Panc1 (cell line): ENCODE measurements around the gene GM2A. TPM values are rescaled to one million over a fixed set of nuclear protein-coding genes. Genes with fewer than 3 reads are reported as not detected.
"Not testable (repeated sequence)": the region's sequence is repeated elsewhere in the genome, so short reads cannot be mapped to it uniquely, and the experiment has no call there.

Experiments
- ATAC-seq: fragments of 200-7000 bp; cut with Tn5 transposase; 2 replicates; pipeline ENCODE4 v1.9.1; 2020; ENCODE audit warnings: mild to moderate bottlenecking, moderate library complexity
- BruUV-seq: library from RNA; stranded (reverse); fragments of 400-500 nt; replicated peaks from 2 replicates; lab custom pipeline; 2021; lab: Mats Ljungman, UMichigan
- CTCF ChIA-PET: fragments of 300-600 bp; sonication (Branson Sonifier 250); formaldehyde crosslinking; loops from one replicate; lab custom pipeline; 2022; ENCODE audit warnings: antibody characterized with exemption; lab: Charles Lee
- POLR2A ChIA-PET: fragments of 300-600 bp; sonication (Branson Sonifier 250); formaldehyde crosslinking; loops from one replicate; lab custom pipeline; 2022; ENCODE audit warnings: antibody characterized with exemption; lab: Charles Lee
- DNase-seq: peaks from one replicate; pipeline ENCODE4 v3.0.0-alpha.2; 2010; ENCODE audit warnings: low read depth, low spot score
- H3K27ac ChIP-seq: 2 replicates; pipeline ENCODE4 v1.5.1; 2011; ENCODE audit warnings: mild to moderate bottlenecking, low read length, inconsistent platforms
- H3K27me3 ChIP-seq: fragments of 200-500 bp; sonication (Bioruptor generic); 2 replicates; pipeline ENCODE4 v1.6.0; 2014; ENCODE audit warnings: low read length, inconsistent platforms; ENCODE audit not compliant: control insufficient read depth, insufficient read depth
- H3K36me3 ChIP-seq: fragments of 200-500 bp; sonication (Bioruptor generic); 2 replicates; pipeline ENCODE4 v1.5.1; 2014; ENCODE audit warnings: inconsistent platforms, mild to moderate bottlenecking, low read length, moderate library complexity; ENCODE audit not compliant: control insufficient read depth, insufficient read depth
- H3K4me1 ChIP-seq: 2 replicates; pipeline ENCODE4 v1.5.1; 2011; ENCODE audit warnings: inconsistent platforms, mild to moderate bottlenecking, low read length, moderate library complexity; ENCODE audit not compliant: control insufficient read depth, insufficient read depth
- H3K4me3 ChIP-seq, 2 experiments: 2 replicates each; pipeline ENCODE4 v1.5.1; 2011 to 2012; ENCODE audit warnings: low read depth in 2 of 2, low read length in 2 of 2, mild to moderate bottlenecking in 2 of 2, inconsistent platforms in 1 of 2, moderate library complexity in 1 of 2
- H3K9me3 ChIP-seq: fragments of 200-500 bp; sonication (Bioruptor generic); 2 replicates; pipeline ENCODE4 v1.5.1; 2014; ENCODE audit warnings: low read depth, mild to moderate bottlenecking, inconsistent platforms, low read length, moderate library complexity; ENCODE audit not compliant: control insufficient read depth, insufficient read depth
- POLR2AphosphoS5 ChIP-seq: IDR thresholded peaks from 2 replicates; pipeline ENCODE4 v1.6.1; 2012; ENCODE audit warnings: mild to moderate bottlenecking, low read depth, low read length, moderate library complexity
- SIN3A ChIP-seq: IDR thresholded peaks from 2 replicates; pipeline ENCODE4 v1.6.1; 2012; ENCODE audit warnings: low read depth, mild to moderate bottlenecking, low read length, moderate library complexity, borderline replicate concordance; ENCODE audit not compliant: insufficient read depth
- TCF7L2 ChIP-seq: IDR thresholded peaks from 2 replicates; pipeline ENCODE4 v1.6.1; 2011; ENCODE audit warnings: mild to moderate bottlenecking, low read depth, low read length, inconsistent platforms
- in situ Hi-C: cut with HindIII; loops from 2 replicates; pipeline ENCODE4 v1.10.0; 2016; ENCODE audit warnings: low sequenced_read_pairs, low pct_unique_long_range_greater_than_20kb
- intact Hi-C: fragments of 100-400 bp; cut with micrococcal nuclease; formaldehyde crosslinking; loops from one replicate; pipeline ENCODE4 v1.10.0; 2022; ENCODE audit not compliant: unreplicated experiment
- total RNA-seq: library from RNA; stranded (reverse); gene quantifications from one replicate; pipeline ENCODE4 v1.2.1, GENCODE V29; 2021; ENCODE audit not compliant: unreplicated experiment
- TF ChIP-seq, protein P1 (sequence below), 2 experiments: IDR thresholded peaks; 2 replicates each; pipeline ENCODE4 v1.6.1; 2011 to 2012; ENCODE audit warnings: low read depth in 2 of 2, control low read depth in 1 of 2, low read length in 1 of 2, mild to moderate bottlenecking in 1 of 2, moderate library complexity in 1 of 2; ENCODE audit not compliant: insufficient read depth in 1 of 2
- TF ChIP-seq, protein P2 (sequence below): fragments of 450-650 bp; IDR thresholded peaks from 2 replicates; pipeline ENCODE4 v1.5.1; 2017; ENCODE audit warnings: mild to moderate bottlenecking

The GM2A gene
- total RNA-seq, 1 experiment from 2014 or later: 40.7 TPM

DNA sequence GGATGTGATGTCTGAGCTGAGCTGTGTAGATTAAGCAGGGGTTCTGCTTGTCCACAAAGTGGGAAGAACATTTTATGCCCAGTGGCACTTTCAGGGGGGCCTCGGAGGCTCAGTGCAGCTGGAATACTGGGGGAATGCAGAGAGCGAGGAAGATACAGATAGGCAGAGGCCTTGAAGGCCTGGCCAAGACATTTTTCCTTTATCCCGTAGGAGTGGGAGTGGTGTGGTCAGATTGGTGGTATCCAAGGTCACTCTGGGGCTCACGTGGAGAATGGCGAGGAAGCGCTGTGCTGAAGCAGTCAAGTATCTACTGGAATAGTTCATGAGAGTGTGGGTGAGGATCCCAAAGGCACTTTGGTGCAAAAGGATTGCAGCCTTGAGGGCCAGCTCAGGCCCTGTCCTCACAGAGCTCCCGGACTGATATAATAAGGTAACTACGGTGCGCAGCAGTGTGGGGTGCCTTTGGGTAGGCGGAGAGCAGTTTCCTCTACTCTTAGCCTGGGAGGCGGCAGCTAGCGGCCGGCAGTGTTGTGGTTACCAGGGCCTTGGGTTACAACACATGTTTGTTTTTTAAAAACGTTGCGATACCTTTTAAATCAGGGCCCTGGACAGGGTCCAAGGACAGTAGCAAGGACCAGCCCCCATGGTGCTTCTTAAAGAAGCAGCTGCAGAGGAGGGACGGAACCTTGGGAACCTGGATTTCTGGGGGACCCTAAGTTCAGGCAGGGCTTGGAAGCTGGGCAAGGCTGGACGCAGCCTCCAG is 18.3 kb upstream of the GM2A start:
- POLR2A ChIA-PET: no interaction called here
- DNase-seq: no peak
- TF ChIP-seq, protein P1, sequence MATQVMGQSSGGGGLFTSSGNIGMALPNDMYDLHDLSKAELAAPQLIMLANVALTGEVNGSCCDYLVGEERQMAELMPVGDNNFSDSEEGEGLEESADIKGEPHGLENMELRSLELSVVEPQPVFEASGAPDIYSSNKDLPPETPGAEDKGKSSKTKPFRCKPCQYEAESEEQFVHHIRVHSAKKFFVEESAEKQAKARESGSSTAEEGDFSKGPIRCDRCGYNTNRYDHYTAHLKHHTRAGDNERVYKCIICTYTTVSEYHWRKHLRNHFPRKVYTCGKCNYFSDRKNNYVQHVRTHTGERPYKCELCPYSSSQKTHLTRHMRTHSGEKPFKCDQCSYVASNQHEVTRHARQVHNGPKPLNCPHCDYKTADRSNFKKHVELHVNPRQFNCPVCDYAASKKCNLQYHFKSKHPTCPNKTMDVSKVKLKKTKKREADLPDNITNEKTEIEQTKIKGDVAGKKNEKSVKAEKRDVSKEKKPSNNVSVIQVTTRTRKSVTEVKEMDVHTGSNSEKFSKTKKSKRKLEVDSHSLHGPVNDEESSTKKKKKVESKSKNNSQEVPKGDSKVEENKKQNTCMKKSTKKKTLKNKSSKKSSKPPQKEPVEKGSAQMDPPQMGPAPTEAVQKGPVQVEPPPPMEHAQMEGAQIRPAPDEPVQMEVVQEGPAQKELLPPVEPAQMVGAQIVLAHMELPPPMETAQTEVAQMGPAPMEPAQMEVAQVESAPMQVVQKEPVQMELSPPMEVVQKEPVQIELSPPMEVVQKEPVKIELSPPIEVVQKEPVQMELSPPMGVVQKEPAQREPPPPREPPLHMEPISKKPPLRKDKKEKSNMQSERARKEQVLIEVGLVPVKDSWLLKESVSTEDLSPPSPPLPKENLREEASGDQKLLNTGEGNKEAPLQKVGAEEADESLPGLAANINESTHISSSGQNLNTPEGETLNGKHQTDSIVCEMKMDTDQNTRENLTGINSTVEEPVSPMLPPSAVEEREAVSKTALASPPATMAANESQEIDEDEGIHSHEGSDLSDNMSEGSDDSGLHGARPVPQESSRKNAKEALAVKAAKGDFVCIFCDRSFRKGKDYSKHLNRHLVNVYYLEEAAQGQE (IDR thresholded peaks at IDR 0.05; ENCODE audit: insufficient read depth in 1 of 2, low read depth in 2 of 2, low read length in 1 of 2): no peak
- Histone ChIP-seq H3K4me1 (no peaks in the 10 kb centered on the region), H3K27ac (no peak overlapping the region), H3K4me3 (no peak overlapping the region), H3K27me3 (peaks cover 2% of the 10 kb centered on the region; the same call in 1 of the 2 replicates), H3K9me3 (no peaks in the 10 kb centered on the region), H3K36me3 (no peaks in the 10 kb centered on the region)
- intact Hi-C loops (no loop called here), in situ Hi-C loops (no loop called here)
- peak; percentile 56; the same call in 1 of the 2 replicates for ATAC-seq
- CTCF ChIA-PET: interaction anchor here (1.0 kb wide), 1 partner anchor 11 kb away, joined by 4 read pairs; the partner anchor contains the start of gene CCDC69
- no TSS peak for BruUV-seq

DNA sequence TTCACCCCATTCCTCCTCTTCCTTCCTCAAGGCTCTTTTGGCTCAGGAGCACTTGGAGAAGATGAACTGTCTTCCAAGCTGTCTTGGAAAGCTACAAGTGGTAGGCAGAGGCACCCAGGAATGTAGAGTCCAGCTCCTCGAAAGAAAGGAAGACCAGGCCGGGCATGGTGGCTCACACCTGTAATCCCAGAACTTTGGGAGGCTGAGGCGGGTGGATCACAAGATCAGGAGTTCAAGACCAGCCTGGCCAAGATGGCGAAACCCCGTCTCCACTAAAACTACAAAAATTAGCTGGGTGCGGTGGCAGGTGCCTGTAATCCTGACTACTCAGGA is 17.8 kb upstream of the GM2A start:
- H3K9me3 ChIP-seq, H3K27ac ChIP-seq, H3K4me3 ChIP-seq, in situ Hi-C loops, intact Hi-C loops, DNase-seq, H3K4me1 ChIP-seq, POLR2A ChIA-PET, H3K27me3 ChIP-seq, BruUV-seq, ATAC-seq, H3K36me3 ChIP-seq: not testable (repeated sequence)
- CTCF ChIA-PET: interaction anchor here (1.0 kb wide), 1 partner anchor 11 kb away, joined by 4 read pairs; the partner anchor contains the start of gene CCDC69

DNA sequence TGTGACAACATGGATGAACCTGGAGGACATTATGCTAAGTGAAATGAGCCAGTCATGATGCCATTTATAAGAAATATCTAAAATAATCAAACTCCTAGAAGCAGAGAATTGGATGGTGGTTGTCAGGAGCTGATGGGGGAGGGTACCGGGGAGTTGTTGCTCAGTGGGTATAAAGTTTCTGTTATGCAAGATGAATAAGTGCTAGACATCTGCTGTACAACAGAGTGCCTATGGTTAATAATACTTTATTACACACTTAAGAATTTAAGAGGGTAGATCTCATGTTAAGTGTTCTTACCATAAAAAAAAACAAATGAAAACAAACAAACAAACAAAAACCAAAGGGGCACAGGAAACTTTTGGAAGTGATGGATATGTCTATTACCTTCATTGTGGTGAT is 16.1 kb upstream of the GM2A start:
- Histone ChIP-seq H3K27me3 (no peaks in the 10 kb centered on the region), H3K4me3 (no peak overlapping the region), H3K36me3 (no peaks in the 10 kb centered on the region), H3K9me3 (no peaks in the 10 kb centered on the region), H3K4me1 (no peaks in the 10 kb centered on the region), H3K27ac (no peak overlapping the region)
- DNase-seq: no peak
- ChIA-PET POLR2A (interaction anchor here (0.7 kb wide), 1 partner anchor 108 kb away, joined by 7 read pairs; no protein-coding TSS in a partner anchor), CTCF (interaction anchor here (0.6 kb wide), 1 partner anchor 13 kb away, joined by 3 read pairs; no protein-coding TSS in a partner anchor)
- intact Hi-C loops (no loop called here), in situ Hi-C loops (no loop called here)
- BruUV-seq: no TSS peak
- no peak for ATAC-seq
- TF ChIP-seq SIN3A (no peak), TCF7L2 (no peak), POLR2AphosphoS5 (no peak)
- TF ChIP-seq, protein P2, sequence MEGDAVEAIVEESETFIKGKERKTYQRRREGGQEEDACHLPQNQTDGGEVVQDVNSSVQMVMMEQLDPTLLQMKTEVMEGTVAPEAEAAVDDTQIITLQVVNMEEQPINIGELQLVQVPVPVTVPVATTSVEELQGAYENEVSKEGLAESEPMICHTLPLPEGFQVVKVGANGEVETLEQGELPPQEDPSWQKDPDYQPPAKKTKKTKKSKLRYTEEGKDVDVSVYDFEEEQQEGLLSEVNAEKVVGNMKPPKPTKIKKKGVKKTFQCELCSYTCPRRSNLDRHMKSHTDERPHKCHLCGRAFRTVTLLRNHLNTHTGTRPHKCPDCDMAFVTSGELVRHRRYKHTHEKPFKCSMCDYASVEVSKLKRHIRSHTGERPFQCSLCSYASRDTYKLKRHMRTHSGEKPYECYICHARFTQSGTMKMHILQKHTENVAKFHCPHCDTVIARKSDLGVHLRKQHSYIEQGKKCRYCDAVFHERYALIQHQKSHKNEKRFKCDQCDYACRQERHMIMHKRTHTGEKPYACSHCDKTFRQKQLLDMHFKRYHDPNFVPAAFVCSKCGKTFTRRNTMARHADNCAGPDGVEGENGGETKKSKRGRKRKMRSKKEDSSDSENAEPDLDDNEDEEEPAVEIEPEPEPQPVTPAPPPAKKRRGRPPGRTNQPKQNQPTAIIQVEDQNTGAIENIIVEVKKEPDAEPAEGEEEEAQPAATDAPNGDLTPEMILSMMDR: no peak
- TF ChIP-seq, protein P1 (IDR thresholded peaks at IDR 0.05; ENCODE audit: insufficient read depth in 1 of 2, low read depth in 2 of 2, low read length in 1 of 2): no peak
